ENCODE data around the gene BRSK1. TPM values are rescaled to one million over a fixed set of nuclear protein-coding genes. Genes with fewer than 3 reads are reported as not detected.

The BRSK1 gene
- total RNA-seq, 1 donor from 2014 or later: 24.1 TPM

GRCh38 chr19:55315956-55316525, 32.2 kb downstream of the BRSK1 start:
- Histone ChIP-seq H3K27ac (no peak overlapping the region), H3K9me3 (ENCODE audit: low read depth) (no peaks in the 10 kb centered on the region), H3K9ac (no peak overlapping the region), H3K79me2 (ENCODE audit: low read depth) (no peaks in the 10 kb centered on the region), H3K4me1 (no peaks in the 10 kb centered on the region), H3K4me2 (no peak overlapping the region), H3K27me3 (no peaks in the 10 kb centered on the region), H3K36me3 (no peaks in the 10 kb centered on the region), H4K20me1 (ENCODE audit: low read depth) (no peaks in the 10 kb centered on the region), H3F3A (ENCODE audit: low read depth) (peaks cover 10% of the 10 kb centered on the region), H3K4me3 (no peak overlapping the region), H2AFZ (replicated peaks) (no peak overlapping the region)
- H3K27ac Mint-ChIP-seq: peak overlapping the region; percentile 55
- no peak for DNase-seq (ENCODE audit: low spot score)
- peaks cover 7% of the 10 kb centered on the region for H3K4me1 Mint-ChIP-seq
- no peaks in the 10 kb centered on the region for H3K9me3 Mint-ChIP-seq
- TF ChIP-seq EZH2phosphoT487 (IDR thresholded peaks at IDR 0.05) (no peak), EZH2 (IDR thresholded peaks at IDR 0.05) (no peak)
- TF ChIP-seq, protein P1, sequence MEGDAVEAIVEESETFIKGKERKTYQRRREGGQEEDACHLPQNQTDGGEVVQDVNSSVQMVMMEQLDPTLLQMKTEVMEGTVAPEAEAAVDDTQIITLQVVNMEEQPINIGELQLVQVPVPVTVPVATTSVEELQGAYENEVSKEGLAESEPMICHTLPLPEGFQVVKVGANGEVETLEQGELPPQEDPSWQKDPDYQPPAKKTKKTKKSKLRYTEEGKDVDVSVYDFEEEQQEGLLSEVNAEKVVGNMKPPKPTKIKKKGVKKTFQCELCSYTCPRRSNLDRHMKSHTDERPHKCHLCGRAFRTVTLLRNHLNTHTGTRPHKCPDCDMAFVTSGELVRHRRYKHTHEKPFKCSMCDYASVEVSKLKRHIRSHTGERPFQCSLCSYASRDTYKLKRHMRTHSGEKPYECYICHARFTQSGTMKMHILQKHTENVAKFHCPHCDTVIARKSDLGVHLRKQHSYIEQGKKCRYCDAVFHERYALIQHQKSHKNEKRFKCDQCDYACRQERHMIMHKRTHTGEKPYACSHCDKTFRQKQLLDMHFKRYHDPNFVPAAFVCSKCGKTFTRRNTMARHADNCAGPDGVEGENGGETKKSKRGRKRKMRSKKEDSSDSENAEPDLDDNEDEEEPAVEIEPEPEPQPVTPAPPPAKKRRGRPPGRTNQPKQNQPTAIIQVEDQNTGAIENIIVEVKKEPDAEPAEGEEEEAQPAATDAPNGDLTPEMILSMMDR (IDR thresholded peaks at IDR 0.05): no peak
- H3K36me3 Mint-ChIP-seq: peaks cover 4% of the 10 kb centered on the region
- no peak overlapping the region for H3K4me3 Mint-ChIP-seq
- H3K27me3 Mint-ChIP-seq (ENCODE audit: insufficient read depth, low read depth): peaks cover 13% of the 10 kb centered on the region

DNA sequence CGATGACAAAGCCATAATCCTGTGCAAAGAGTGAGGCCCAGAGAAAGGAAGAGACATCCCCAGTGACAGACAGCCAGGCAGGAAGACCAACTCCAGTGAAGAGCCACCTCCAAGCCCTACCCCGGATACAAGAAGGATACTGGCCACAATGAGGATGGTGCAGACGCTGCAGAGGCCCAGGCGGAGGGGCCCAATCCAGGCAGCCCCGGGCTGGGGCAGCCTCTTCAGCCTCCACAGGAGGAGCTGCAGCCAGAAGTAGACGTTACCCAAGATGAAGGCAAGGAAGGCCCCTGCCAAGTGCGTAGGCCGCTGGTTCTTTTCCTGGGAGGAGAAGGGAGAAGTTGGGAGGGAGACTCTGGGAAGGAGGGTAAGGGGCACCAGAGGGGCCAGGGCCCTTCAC, 32.8 kb downstream of the BRSK1 start:
- H3K4me1 Mint-ChIP-seq: peaks cover 7% of the 10 kb centered on the region
- H3K27me3 ChIP-seq: no peaks in the 10 kb centered on the region
- no peak overlapping the region for H3K27ac ChIP-seq
- H3K4me3 ChIP-seq: no peak overlapping the region
- H4K20me1 ChIP-seq (ENCODE audit: low read depth): no peaks in the 10 kb centered on the region
- H3K27me3 Mint-ChIP-seq (ENCODE audit: insufficient read depth, low read depth): peaks cover 13% of the 10 kb centered on the region
- H3K4me1 ChIP-seq: no peaks in the 10 kb centered on the region
- no peaks in the 10 kb centered on the region for H3K9me3 ChIP-seq (ENCODE audit: low read depth)
- H2AFZ ChIP-seq (replicated peaks): no peak overlapping the region
- no peaks in the 10 kb centered on the region for H3K79me2 ChIP-seq (ENCODE audit: low read depth)
- H3F3A ChIP-seq (ENCODE audit: low read depth): peaks cover 10% of the 10 kb centered on the region
- no peak for DNase-seq (ENCODE audit: low spot score)
- no peak overlapping the region for H3K4me2 ChIP-seq
- no peak overlapping the region for H3K9ac ChIP-seq
- no peak overlapping the region for H3K4me3 Mint-ChIP-seq
- no peaks in the 10 kb centered on the region for H3K9me3 Mint-ChIP-seq
- TF ChIP-seq EZH2 (IDR thresholded peaks at IDR 0.05) (no peak), EZH2phosphoT487 (IDR thresholded peaks at IDR 0.05) (no peak)
- TF ChIP-seq, protein P1 (IDR thresholded peaks at IDR 0.05): no peak
- H3K36me3 Mint-ChIP-seq: peaks cover 4% of the 10 kb centered on the region
- no peaks in the 10 kb centered on the region for H3K36me3 ChIP-seq
- H3K27ac Mint-ChIP-seq: no peak overlapping the region

DNA sequence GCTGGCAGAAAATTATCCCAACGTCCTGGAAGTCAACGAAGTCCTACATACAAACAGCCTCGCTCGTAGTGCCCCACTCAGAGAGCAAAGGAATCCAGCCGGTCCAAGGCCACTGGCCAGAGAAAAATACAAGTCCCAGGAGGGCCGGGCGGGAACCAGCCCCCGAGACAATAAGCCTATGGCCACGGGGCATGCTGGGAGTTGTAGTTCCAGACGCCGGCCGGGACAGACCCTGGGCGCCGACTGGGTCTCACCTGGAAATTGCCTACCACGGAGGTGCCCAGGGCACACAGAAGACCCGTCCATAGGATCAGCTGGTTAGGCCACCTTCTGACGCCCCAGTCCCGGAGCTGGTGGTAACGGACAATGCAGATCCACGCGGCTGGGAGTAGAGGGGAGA, 36.0 kb downstream of the BRSK1 start:
- no peaks in the 10 kb centered on the region for H3K27me3 ChIP-seq
- no peaks in the 10 kb centered on the region for H3F3A ChIP-seq (ENCODE audit: low read depth)
- no peak overlapping the region for H3K9ac ChIP-seq
- no peaks in the 10 kb centered on the region for H3K9me3 ChIP-seq (ENCODE audit: low read depth)
- peak overlapping the region; percentile 42 for H3K4me3 ChIP-seq
- no peak for TF ChIP-seq EZH2 (IDR thresholded peaks at IDR 0.05)
- no peak for TF ChIP-seq EZH2phosphoT487 (IDR thresholded peaks at IDR 0.05)
- TF ChIP-seq, protein P1 (IDR thresholded peaks at IDR 0.05): no peak
- no peaks in the 10 kb centered on the region for H4K20me1 ChIP-seq (ENCODE audit: low read depth)
- Mint-ChIP-seq H3K36me3 (no peaks in the 10 kb centered on the region), H3K27ac (peak overlapping the region; percentile 33), H3K4me3 (peak overlapping the region; percentile 58), H3K27me3 (ENCODE audit: insufficient read depth, low read depth) (peaks cover 8% of the 10 kb centered on the region), H3K9me3 (no peaks in the 10 kb centered on the region), H3K4me1 (peaks cover 3% of the 10 kb centered on the region)
- no peaks in the 10 kb centered on the region for H3K4me1 ChIP-seq
- no peaks in the 10 kb centered on the region for H3K79me2 ChIP-seq (ENCODE audit: low read depth)
- DNase-seq (ENCODE audit: low spot score): peak; percentile 89
- peak overlapping the region; percentile 97 for H2AFZ ChIP-seq (replicated peaks)
- peak overlapping the region; percentile 71 for H3K4me2 ChIP-seq
- no peaks in the 10 kb centered on the region for H3K36me3 ChIP-seq
- H3K27ac ChIP-seq: no peak overlapping the region

Data from neural progenitor cell (in vitro differentiated cells).